Right cardiac atrium (tissue), 5 donors: Measurements from ENCODE around the gene SLC5A1. TPM values are rescaled to one million over a fixed set of nuclear protein-coding genes. Genes with fewer than 3 reads are reported as not detected.
A peak's percentile ranks its signal among the peaks of the same experiment; 100 is the strongest.

Experiments
- ATAC-seq, 2 donors: fragments of 200-7000 bp; cut with Tn5 transposase; one replicate each; pipeline versions ENCODE4 v1.8.0 to v1.9.1; 2020; ENCODE audit warnings: moderate library complexity in 2 of 2, mild to moderate bottlenecking in 1 of 2
- DNase-seq, 3 donors: peaks; one replicate each; pipeline ENCODE4 v3.0.0-alpha.2; 2020
- H3K27ac ChIP-seq: one replicate; pipeline ENCODE4 v1.5.1; 2013; ENCODE audit warnings: mild to moderate bottlenecking, low read length, control low read depth, moderate library complexity
- H3K27me3 ChIP-seq: one replicate; pipeline ENCODE4 v1.6.1; 2013; ENCODE audit not compliant: control insufficient read depth, insufficient read depth
- H3K4me1 ChIP-seq: one replicate; pipeline ENCODE4 v1.6.1; 2013; ENCODE audit warnings: low read length; ENCODE audit not compliant: control insufficient read depth, insufficient read depth
- H3K4me3 ChIP-seq: one replicate; pipeline ENCODE4 v1.5.1; 2013; ENCODE audit warnings: low read length, control low read depth
- H3K9me3 ChIP-seq: one replicate; pipeline ENCODE4 v1.6.1; 2013; ENCODE audit warnings: low read length; ENCODE audit not compliant: control insufficient read depth
- WGBS: extraction: QIAGEN DNeasy Blood & Tissue Kit; methylation state at CpG from one replicate; pipeline ENCODE4 v1.1.7; 2013; 5-methylcytosine and 5-hydroxymethylcytosine counted together
- intact Hi-C, 4 donors: fragments of 100-400 bp; cut with DNase I; formaldehyde crosslinking; loops; one replicate each; pipeline versions ENCODE4 v1.11.0 to v1.14.0; 2022 to 2023
- long read RNA-seq, 4 donors: library from polyadenylated mRNA; unstranded; transcript quantifications; one replicate each; pipeline ENCODE4 v2.0.0, GENCODE V29; 2020 to 2021
- polyA plus RNA-seq: library from polyadenylated mRNA; stranded (reverse); fragments of 200-250 nt; gene quantifications from one replicate; pipeline ENCODE4 v1.2.3, GENCODE V29; 2013
- total RNA-seq, 4 donors: library from RNA; stranded (reverse); fragmentation: NEBNext Ultra II Directional; extraction: Animal tissue kit (Norgen Biotek cat#: 25700); gene quantifications; one replicate each; pipeline ENCODE4 v1.2.1, GENCODE V29; 2021
- donor health status: healthy with polysubstance abuse.
- donor health status: DM: no; HTN: yes; CAD: no.
- donor health status: DM: no; HTN: no; CAD: no.
- donor health status: DM: no; HTN: yes; CAD: no; lungs with severe emphysema.
- donor health status: DM: yes; HTN: yes; CAD: no.

SLC5A1 gene
- total RNA-seq (10 to 100 TPM; 52.7 to 98.2 (median 86.3) TPM), polyA plus RNA-seq (49.5 TPM)
- long read RNA-seq, donor 1, full-length matches to known transcripts, result 116 of 168 reads
- long read RNA-seq, donor 1, partial matches to known transcripts, result 40 of 168 reads
- long read RNA-seq, donor 1, other reads (novel, unspliced or antisense), result 12 of 168 reads
- long read RNA-seq, donor 2, full-length matches to known transcripts, result 79 of 94 reads
- long read RNA-seq, donor 2, partial matches to known transcripts, result 10 of 94 reads
- long read RNA-seq, donor 2, other reads (novel, unspliced or antisense), result 5 of 94 reads
- long read RNA-seq, donor 3, full-length matches to known transcripts, result 382 of 476 reads
- long read RNA-seq, donor 3, partial matches to known transcripts, result 61 of 476 reads
- long read RNA-seq, donor 3, other reads (novel, unspliced or antisense), result 33 of 476 reads
- long read RNA-seq, donor 4, full-length matches to known transcripts, result 27 of 28 reads
- long read RNA-seq, donor 4, partial matches to known transcripts, result 0 of 28 reads
- long read RNA-seq, donor 4, other reads (novel, unspliced or antisense), result 1 of 28 reads

GRCh38 chr22:32042924-32043323 lies at the start of gene SLC5A1:
TSS of gene SLC5A1 (plus strand) at chr22:32043261. CDS start at chr22:32043282, 21 bp downstream.
- intact Hi-C loops, result no loop called here
- H3K4me3 ChIP-seq, result no peak within 1 kb of the TSS
- no peaks in the 10 kb centered on the region for H3K27me3 ChIP-seq
- peaks cover 2% of the 10 kb centered on the region for H3K4me1 ChIP-seq
- no peaks in the 10 kb centered on the region for H3K9me3 ChIP-seq
- no peak for DNase-seq
- ATAC-seq, result peak in 1 of 2 donors; percentile 40
- no peak within 1 kb of the TSS for H3K27ac ChIP-seq
- 40% methylated on average over 21 of the region's 21 CpGs for WGBS

- DNase-seq (no peak), ATAC-seq (no peak)
- Histone ChIP-seq H3K27me3 (no peaks in the 10 kb centered on the region), H3K9me3 (no peaks in the 10 kb centered on the region), H3K4me3 (no peak overlapping the region), H3K27ac (no peak overlapping the region), H3K4me1 (no peaks in the 10 kb centered on the region)
- intact Hi-C loops, result no loop called here
- WGBS, result 80% methylated on average over 3 of the region's 3 CpGs
Observed at GRCh38 chr22:31995046-31995445, 48.0 kb upstream of the SLC5A1 start.

- intact Hi-C loops, result no loop called here
- H3K4me3 ChIP-seq, result no peak overlapping the region
- no peak overlapping the region for H3K27ac ChIP-seq
- WGBS, result 48% methylated on average over 3 of the region's 3 CpGs
- H3K9me3 ChIP-seq, result no peaks in the 10 kb centered on the region
- H3K27me3 ChIP-seq, result no peaks in the 10 kb centered on the region
- ATAC-seq, result no peak
- no peaks in the 10 kb centered on the region for H3K4me1 ChIP-seq
- DNase-seq, result no peak
Observed at GRCh38 chr22:31995807-31996206, 47.3 kb upstream of the SLC5A1 start.

- Histone ChIP-seq H3K4me1 (no peaks in the 10 kb centered on the region), H3K4me3 (no peak overlapping the region), H3K27me3 (no peaks in the 10 kb centered on the region), H3K27ac (no peak overlapping the region), H3K9me3 (no peaks in the 10 kb centered on the region)
- 88% methylated on average over 3 of the region's 3 CpGs for WGBS
- ATAC-seq (no peak), DNase-seq (no peak)
- intact Hi-C loops, result no loop called here
Observed at GRCh38 chr22:31998784-31999385, 44.2 kb upstream of the SLC5A1 start.

GRCh38 chr22:32000181-32000580 lies 42.9 kb upstream of the SLC5A1 start:
- WGBS, result 66% methylated on average over 1 of the region's 1 CpG
- Histone ChIP-seq H3K9me3 (no peaks in the 10 kb centered on the region), H3K4me1 (no peaks in the 10 kb centered on the region), H3K27me3 (no peaks in the 10 kb centered on the region), H3K4me3 (no peak overlapping the region), H3K27ac (no peak overlapping the region)
- no peak for ATAC-seq
- DNase-seq, result no peak
- intact Hi-C loops, result no loop called here

- ATAC-seq (no peak), DNase-seq (no peak)
- intact Hi-C loops, result no loop called here
- H3K27me3 ChIP-seq, result no peaks in the 10 kb centered on the region
- H3K27ac ChIP-seq, result no peak overlapping the region
- 78% methylated on average over 1 of the region's 1 CpG for WGBS
- H3K4me3 ChIP-seq, result no peak overlapping the region
- H3K9me3 ChIP-seq, result no peaks in the 10 kb centered on the region
- H3K4me1 ChIP-seq, result no peaks in the 10 kb centered on the region
Observed at GRCh38 chr22:32005453-32005852, 37.6 kb upstream of the SLC5A1 start.

GRCh38 chr22:32013200-32013599 lies 29.9 kb upstream of the SLC5A1 start:
- no peak overlapping the region for H3K27ac ChIP-seq
- H3K4me1 ChIP-seq, result no peaks in the 10 kb centered on the region
- H3K9me3 ChIP-seq, result peaks cover 2% of the 10 kb centered on the region
- H3K4me3 ChIP-seq, result no peak overlapping the region
- DNase-seq (no peak), ATAC-seq (no peak)
- intact Hi-C loops, result no loop called here
- H3K27me3 ChIP-seq, result no peaks in the 10 kb centered on the region
- WGBS, result 90% methylated on average over 1 of the region's 1 CpG

GRCh38 chr22:32016081-32016480 lies 27.0 kb upstream of the SLC5A1 start:
- DNase-seq (no peak), ATAC-seq (no peak)
- H3K9me3 ChIP-seq, result peaks cover 2% of the 10 kb centered on the region
- H3K27me3 ChIP-seq, result no peaks in the 10 kb centered on the region
- H3K4me3 ChIP-seq, result no peak overlapping the region
- no peak overlapping the region for H3K27ac ChIP-seq
- no peaks in the 10 kb centered on the region for H3K4me1 ChIP-seq
- intact Hi-C loops, result no loop called here
- 86% methylated on average over 5 of the region's 5 CpGs for WGBS

GRCh38 chr22:32018056-32018455 lies 25.0 kb upstream of the SLC5A1 start:
- Histone ChIP-seq H3K4me3 (no peak overlapping the region), H3K27ac (no peak overlapping the region), H3K27me3 (no peaks in the 10 kb centered on the region), H3K9me3 (peaks cover 2% of the 10 kb centered on the region), H3K4me1 (no peaks in the 10 kb centered on the region)
- DNase-seq, result no peak
- 58% methylated on average over 2 of the region's 2 CpGs for WGBS
- intact Hi-C loops, result no loop called here
- ATAC-seq, result no peak

- no peaks in the 10 kb centered on the region for H3K27me3 ChIP-seq
- intact Hi-C loops, result no loop called here
- ATAC-seq, result no peak
Observed at GRCh38 chr22:32020117-32020516, 22.9 kb upstream of the SLC5A1 start.

GRCh38 chr22:32021716-32022115 lies 21.3 kb upstream of the SLC5A1 start:
- Histone ChIP-seq H3K27ac (no peak overlapping the region), H3K4me3 (no peak overlapping the region), H3K27me3 (no peaks in the 10 kb centered on the region), H3K4me1 (no peaks in the 10 kb centered on the region), H3K9me3 (no peaks in the 10 kb centered on the region)
- ATAC-seq (no peak), DNase-seq (no peak)
- WGBS, result 69% methylated on average over 3 of the region's 3 CpGs
- intact Hi-C loops, result no loop called here

More at GRCh38 chr22:32020117-32020516, 22.9 kb upstream of the SLC5A1 start:
- no peak for DNase-seq
- Histone ChIP-seq H3K4me3 (no peak overlapping the region), H3K9me3 (no peaks in the 10 kb centered on the region), H3K4me1 (no peaks in the 10 kb centered on the region), H3K27ac (no peak overlapping the region)
